Activated naive CD8-positive, alpha-beta T cell (primary cell): ENCODE results near the gene DUSP6.

Source experiments
- H3K27ac Mint-ChIP-seq: one replicate; pipeline ENCODE4 v1.8.0; 2021; ENCODE audit warnings: mixed read lengths
- H3K27me3 Mint-ChIP-seq: one replicate; pipeline ENCODE4 v1.8.0; 2021; ENCODE audit warnings: mixed read lengths
- H3K36me3 Mint-ChIP-seq: one replicate; pipeline ENCODE4 v1.8.0; 2021; ENCODE audit warnings: mixed read lengths
- H3K4me1 Mint-ChIP-seq: one replicate; pipeline ENCODE4 v1.8.0; 2021; ENCODE audit warnings: low read depth, mixed read lengths
- H3K4me3 Mint-ChIP-seq: one replicate; pipeline ENCODE4 v1.8.0; 2021; ENCODE audit warnings: mild to moderate bottlenecking, mixed read lengths
- H3K9me3 Mint-ChIP-seq: one replicate; pipeline ENCODE4 v1.8.0; 2021; ENCODE audit warnings: low read depth, mixed read lengths

The DUSP6 gene

GRCh38 chr12:89316705-89317139 lies 35.6 kb downstream of the DUSP6 start:
- H3K9me3 Mint-ChIP-seq: no peaks in the 10 kb centered on the region
- H3K27me3 Mint-ChIP-seq: no peaks in the 10 kb centered on the region
- H3K27ac Mint-ChIP-seq: no peak overlapping the region
- H3K4me1 Mint-ChIP-seq: no peaks in the 10 kb centered on the region
- no peaks in the 10 kb centered on the region for H3K36me3 Mint-ChIP-seq
- no peak overlapping the region for H3K4me3 Mint-ChIP-seq

DNA sequence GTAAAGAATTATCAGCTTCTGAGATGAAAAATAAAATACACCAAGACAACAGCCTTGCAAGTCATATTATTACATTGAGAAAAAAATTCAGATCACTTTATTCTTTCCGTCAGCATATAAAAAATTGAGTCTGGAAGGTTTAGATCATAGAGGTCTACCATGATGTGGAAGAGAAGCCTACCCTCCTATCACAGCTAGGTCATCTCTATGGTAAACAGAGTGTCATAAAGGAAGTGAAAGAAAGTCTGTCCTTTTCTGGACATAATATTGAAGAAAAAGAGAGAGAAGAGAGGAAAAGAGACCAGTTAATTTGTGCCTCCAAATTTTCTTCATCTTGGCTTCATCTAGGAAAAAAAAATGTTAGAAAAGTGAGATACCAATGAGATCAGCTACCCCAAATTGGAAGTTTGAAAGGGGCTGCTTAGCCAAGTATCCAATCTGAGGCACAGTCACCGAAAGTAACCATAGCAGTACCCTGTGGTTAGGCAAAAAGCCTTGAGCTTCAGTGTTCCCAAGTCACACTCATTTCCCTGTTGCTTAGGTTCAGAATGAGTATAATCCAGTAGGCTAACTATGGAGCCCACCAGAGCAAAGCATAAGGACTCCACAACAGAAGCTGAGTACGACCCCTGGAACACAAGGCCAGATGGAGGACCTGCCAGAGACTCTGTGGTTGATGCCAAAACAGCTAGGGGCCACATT lies 38.1 kb downstream of the DUSP6 start:
- Mint-ChIP-seq H3K4me1 (peaks cover 8% of the 10 kb centered on the region), H3K27me3 (no peaks in the 10 kb centered on the region), H3K9me3 (no peaks in the 10 kb centered on the region), H3K36me3 (no peaks in the 10 kb centered on the region), H3K27ac (no peak overlapping the region), H3K4me3 (no peak overlapping the region)

GRCh38 chr12:89311703-89312293 lies 40.5 kb downstream of the DUSP6 start:
- H3K4me3 Mint-ChIP-seq: no peak overlapping the region
- peaks cover 23% of the 10 kb centered on the region for H3K4me1 Mint-ChIP-seq
- peaks cover 2% of the 10 kb centered on the region for H3K36me3 Mint-ChIP-seq
- H3K27me3 Mint-ChIP-seq: no peaks in the 10 kb centered on the region
- H3K27ac Mint-ChIP-seq: no peak overlapping the region
- no peaks in the 10 kb centered on the region for H3K9me3 Mint-ChIP-seq

- Mint-ChIP-seq H3K9me3 (no peaks in the 10 kb centered on the region), H3K4me1 (peaks cover 27% of the 10 kb centered on the region), H3K27ac (no peak overlapping the region), H3K27me3 (no peaks in the 10 kb centered on the region), H3K36me3 (peaks cover 2% of the 10 kb centered on the region), H3K4me3 (no peak overlapping the region)
Measured at GRCh38 chr12:89309815-89310214, 42.5 kb downstream of the DUSP6 start.

GRCh38 chr12:89309440-89309802 lies 42.9 kb downstream of the DUSP6 start:
- H3K36me3 Mint-ChIP-seq: peaks cover 2% of the 10 kb centered on the region
- peaks cover 27% of the 10 kb centered on the region for H3K4me1 Mint-ChIP-seq
- H3K9me3 Mint-ChIP-seq: no peaks in the 10 kb centered on the region
- H3K27me3 Mint-ChIP-seq: no peaks in the 10 kb centered on the region
- H3K27ac Mint-ChIP-seq: no peak overlapping the region
- H3K4me3 Mint-ChIP-seq: no peak overlapping the region

DNA sequence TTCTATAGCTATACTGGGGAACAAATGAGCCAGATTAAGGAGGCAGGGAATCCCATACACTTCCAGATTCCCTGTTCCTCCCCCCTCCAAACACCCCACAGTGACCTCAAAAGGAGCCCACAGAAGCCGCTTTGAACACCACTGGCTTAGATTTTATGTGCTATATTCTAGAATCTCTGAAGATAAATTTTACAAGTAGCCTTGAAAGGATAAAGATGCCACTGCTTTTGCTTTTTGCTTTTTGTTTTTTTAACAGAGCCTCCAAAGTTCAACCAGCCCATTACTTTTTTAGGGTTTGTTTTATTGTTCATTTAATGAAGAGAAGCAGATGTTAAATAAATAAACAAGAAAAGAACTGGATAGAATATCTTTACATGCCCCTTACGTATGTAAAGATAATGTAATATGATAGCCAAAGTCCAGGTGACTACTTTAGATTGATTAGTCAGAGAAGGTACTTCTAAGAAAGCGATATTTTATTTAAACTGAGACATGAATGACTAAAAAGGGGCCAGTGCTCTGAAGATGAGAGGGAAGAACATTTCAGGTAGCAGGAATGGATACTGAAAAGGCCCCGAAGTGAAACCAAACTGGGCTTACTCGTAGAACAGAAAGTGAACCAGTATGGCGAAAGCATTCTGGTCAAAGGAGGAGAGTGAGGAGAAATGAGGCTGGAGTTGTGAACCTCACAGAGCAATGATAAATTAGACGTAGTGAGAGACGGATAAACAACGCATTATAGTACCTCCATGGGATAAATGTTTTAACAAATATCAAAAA lies 44.6 kb downstream of the DUSP6 start:
- H3K36me3 Mint-ChIP-seq: peaks cover 2% of the 10 kb centered on the region
- peaks cover 27% of the 10 kb centered on the region for H3K4me1 Mint-ChIP-seq
- H3K27me3 Mint-ChIP-seq: no peaks in the 10 kb centered on the region
- H3K9me3 Mint-ChIP-seq: no peaks in the 10 kb centered on the region
- H3K27ac Mint-ChIP-seq: no peak overlapping the region
- H3K4me3 Mint-ChIP-seq: no peak overlapping the region

GRCh38 chr12:89306827-89307473 lies 45.4 kb downstream of the DUSP6 start:
- Mint-ChIP-seq H3K27ac (no peak overlapping the region), H3K4me3 (no peak overlapping the region), H3K27me3 (no peaks in the 10 kb centered on the region), H3K4me1 (peaks cover 27% of the 10 kb centered on the region), H3K36me3 (peaks cover 2% of the 10 kb centered on the region), H3K9me3 (no peaks in the 10 kb centered on the region)

DNA sequence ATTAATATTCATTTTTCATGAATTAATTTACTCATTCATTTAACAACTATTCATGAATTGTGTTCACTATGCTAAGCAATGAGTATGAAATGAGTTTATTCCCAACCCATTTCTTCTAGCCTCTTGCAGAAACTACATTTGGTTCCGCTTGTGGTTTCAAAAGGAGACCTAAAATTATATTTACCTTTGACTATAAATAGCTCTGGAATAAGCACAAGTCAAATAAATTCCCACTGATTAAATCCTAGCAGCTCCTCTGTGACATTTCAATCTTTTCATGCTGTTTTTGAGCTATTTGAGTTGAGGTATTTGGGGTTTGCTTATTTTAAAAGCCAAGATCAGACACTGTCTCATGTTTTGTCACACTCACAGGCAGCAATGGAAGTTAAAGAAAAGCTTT lies 46.9 kb downstream of the DUSP6 start:
- Mint-ChIP-seq H3K27ac (no peak overlapping the region), H3K4me3 (no peak overlapping the region), H3K4me1 (peaks cover 27% of the 10 kb centered on the region), H3K36me3 (peaks cover 2% of the 10 kb centered on the region), H3K27me3 (no peaks in the 10 kb centered on the region), H3K9me3 (no peaks in the 10 kb centered on the region)

DNA sequence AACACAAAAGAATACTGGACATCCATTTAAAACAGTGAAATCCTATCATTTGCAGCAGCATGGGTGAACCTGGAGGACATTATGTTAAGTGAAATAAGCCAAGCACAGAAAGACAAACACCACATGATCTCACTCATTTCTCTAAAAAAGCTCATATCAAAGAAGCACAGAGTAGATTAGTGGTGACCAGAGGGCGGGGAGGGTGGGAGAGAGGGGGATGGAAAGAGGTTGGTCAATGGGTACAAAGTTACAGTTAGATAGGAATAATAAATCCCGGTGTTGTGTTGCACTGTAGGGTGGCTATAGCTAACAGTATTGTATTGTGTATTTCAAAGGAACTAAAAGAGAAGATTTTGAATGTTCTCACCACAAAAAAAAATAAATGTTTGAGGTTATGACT lies 52.4 kb downstream of the DUSP6 start:
- H3K9me3 Mint-ChIP-seq: no peaks in the 10 kb centered on the region
- H3K4me3 Mint-ChIP-seq: no peak overlapping the region
- H3K36me3 Mint-ChIP-seq: peaks cover 3% of the 10 kb centered on the region
- no peaks in the 10 kb centered on the region for H3K4me1 Mint-ChIP-seq
- no peaks in the 10 kb centered on the region for H3K27me3 Mint-ChIP-seq
- no peak overlapping the region for H3K27ac Mint-ChIP-seq

- peaks cover 3% of the 10 kb centered on the region for H3K36me3 Mint-ChIP-seq
- no peaks in the 10 kb centered on the region for H3K27me3 Mint-ChIP-seq
- no peaks in the 10 kb centered on the region for H3K9me3 Mint-ChIP-seq
- H3K4me1 Mint-ChIP-seq: no peaks in the 10 kb centered on the region
- H3K4me3 Mint-ChIP-seq: no peak overlapping the region
- no peak overlapping the region for H3K27ac Mint-ChIP-seq
Measured at GRCh38 chr12:89299417-89299816, 52.9 kb downstream of the DUSP6 start.
